ENCODE results near the gene DHRS2.

The DHRS2 gene

DNA sequence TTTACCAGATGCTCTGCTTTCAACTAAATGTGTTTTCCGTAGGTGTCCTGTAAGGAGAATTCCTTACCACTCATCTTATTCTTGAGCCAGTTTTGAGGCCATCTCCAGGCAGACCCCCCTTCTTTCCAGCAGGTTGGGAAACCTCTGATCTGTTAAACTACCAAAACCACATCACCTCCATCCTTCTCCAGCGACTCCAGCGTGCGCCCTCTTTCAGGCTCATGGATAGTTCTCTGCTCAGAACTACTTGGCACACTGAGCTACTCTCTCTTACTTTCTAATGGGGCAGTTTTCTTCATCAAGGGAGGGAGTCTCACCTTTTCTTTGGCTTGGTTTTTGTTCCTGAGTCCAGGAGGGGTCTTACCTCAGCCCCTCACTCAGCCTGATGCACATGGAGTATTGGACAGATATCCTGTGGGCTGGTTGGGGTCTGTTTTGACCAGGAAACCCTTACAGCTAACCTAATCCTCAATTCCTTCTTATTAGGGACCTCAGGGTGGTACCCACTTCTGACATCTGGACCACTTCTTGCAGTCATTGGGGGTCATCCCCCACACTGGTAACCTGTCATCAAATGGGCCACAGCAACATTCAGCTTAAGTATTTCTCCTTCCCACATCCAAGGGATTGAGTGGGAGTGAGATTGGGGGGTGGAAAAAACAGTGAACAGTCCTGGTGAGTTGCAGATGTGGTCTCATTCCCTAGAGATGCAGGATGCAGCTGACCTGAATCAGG, 5.2 kb downstream of the DHRS2 start:
- TF ChIP-seq EZH2phosphoT487 (IDR thresholded peaks at IDR 0.05; ENCODE audit: low read depth), result no peak
- TF ChIP-seq, protein P1, sequence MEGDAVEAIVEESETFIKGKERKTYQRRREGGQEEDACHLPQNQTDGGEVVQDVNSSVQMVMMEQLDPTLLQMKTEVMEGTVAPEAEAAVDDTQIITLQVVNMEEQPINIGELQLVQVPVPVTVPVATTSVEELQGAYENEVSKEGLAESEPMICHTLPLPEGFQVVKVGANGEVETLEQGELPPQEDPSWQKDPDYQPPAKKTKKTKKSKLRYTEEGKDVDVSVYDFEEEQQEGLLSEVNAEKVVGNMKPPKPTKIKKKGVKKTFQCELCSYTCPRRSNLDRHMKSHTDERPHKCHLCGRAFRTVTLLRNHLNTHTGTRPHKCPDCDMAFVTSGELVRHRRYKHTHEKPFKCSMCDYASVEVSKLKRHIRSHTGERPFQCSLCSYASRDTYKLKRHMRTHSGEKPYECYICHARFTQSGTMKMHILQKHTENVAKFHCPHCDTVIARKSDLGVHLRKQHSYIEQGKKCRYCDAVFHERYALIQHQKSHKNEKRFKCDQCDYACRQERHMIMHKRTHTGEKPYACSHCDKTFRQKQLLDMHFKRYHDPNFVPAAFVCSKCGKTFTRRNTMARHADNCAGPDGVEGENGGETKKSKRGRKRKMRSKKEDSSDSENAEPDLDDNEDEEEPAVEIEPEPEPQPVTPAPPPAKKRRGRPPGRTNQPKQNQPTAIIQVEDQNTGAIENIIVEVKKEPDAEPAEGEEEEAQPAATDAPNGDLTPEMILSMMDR (IDR thresholded peaks at IDR 0.05; ENCODE audit: low read depth, low read length), result no peak
- Histone ChIP-seq H4K20me1 (ENCODE audit: insufficient read depth, low read length) (no peaks in the 10 kb centered on the region), H3K79me2 (ENCODE audit: low read length) (no peaks in the 10 kb centered on the region), H3K27me3 (ENCODE audit: low read depth, low read length) (no peaks in the 10 kb centered on the region), H3K9ac (ENCODE audit: low read length) (no peak overlapping the region), H2AFZ (ENCODE audit: low read depth, low read length) (no peak overlapping the region), H3K36me3 (replicated peaks; ENCODE audit: low read depth, low read length) (no peaks in the 10 kb centered on the region), H3K4me2 (ENCODE audit: low read length) (no peak overlapping the region), H3K27ac (ENCODE audit: low read length) (no peak overlapping the region), H3K4me1 (ENCODE audit: low read length) (no peaks in the 10 kb centered on the region), H3K4me3 (ENCODE audit: low read length) (no peak overlapping the region), H3K9me3 (ENCODE audit: insufficient read depth, low read length) (no peaks in the 10 kb centered on the region)

DNA sequence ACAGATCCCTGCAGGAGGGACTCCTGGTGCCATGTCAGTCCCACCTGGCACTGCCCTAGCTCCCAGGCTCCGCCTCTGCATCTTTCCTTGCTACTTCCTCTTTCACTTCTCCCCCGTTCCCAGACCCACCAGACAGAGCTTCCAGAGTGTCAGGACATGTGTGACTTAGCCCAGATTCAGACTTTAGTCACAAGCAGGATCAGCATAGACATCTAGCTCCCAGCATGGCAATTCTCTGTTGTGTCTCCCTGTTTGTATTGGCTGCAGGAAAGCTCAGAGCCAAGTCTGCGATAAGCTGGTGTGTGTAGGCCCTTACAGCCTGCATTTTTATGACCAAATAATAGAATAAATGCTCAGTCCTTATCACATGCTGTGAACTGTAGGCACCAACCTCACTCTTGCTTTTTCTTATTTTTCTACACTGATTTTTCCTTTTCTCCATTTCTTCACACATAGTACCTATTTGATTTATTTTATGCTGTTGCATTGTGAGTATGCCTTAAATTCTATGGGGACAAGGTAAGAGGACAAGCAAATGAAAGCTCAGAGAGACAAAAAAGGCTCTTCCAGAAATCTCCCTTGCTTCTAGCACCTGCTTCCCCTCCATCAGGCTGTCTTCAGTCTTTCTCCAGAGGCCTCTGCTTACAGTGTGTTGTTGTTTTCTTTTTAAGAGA, 5.9 kb downstream of the DHRS2 start:
- Histone ChIP-seq H3K9me3 (ENCODE audit: insufficient read depth, low read length) (no peaks in the 10 kb centered on the region), H3K27ac (ENCODE audit: low read length) (no peak overlapping the region), H3K4me3 (ENCODE audit: low read length) (no peak overlapping the region), H3K79me2 (ENCODE audit: low read length) (no peaks in the 10 kb centered on the region), H3K27me3 (ENCODE audit: low read depth, low read length) (no peaks in the 10 kb centered on the region), H3K4me2 (ENCODE audit: low read length) (no peak overlapping the region), H4K20me1 (ENCODE audit: insufficient read depth, low read length) (no peaks in the 10 kb centered on the region), H3K4me1 (ENCODE audit: low read length) (no peaks in the 10 kb centered on the region), H3K36me3 (replicated peaks; ENCODE audit: low read depth, low read length) (no peaks in the 10 kb centered on the region), H3K9ac (ENCODE audit: low read length) (no peak overlapping the region), H2AFZ (ENCODE audit: low read depth, low read length) (no peak overlapping the region)
- TF ChIP-seq, protein P1 (IDR thresholded peaks at IDR 0.05; ENCODE audit: low read depth, low read length), result no peak
- TF ChIP-seq EZH2phosphoT487 (IDR thresholded peaks at IDR 0.05; ENCODE audit: low read depth), result no peak

DNA sequence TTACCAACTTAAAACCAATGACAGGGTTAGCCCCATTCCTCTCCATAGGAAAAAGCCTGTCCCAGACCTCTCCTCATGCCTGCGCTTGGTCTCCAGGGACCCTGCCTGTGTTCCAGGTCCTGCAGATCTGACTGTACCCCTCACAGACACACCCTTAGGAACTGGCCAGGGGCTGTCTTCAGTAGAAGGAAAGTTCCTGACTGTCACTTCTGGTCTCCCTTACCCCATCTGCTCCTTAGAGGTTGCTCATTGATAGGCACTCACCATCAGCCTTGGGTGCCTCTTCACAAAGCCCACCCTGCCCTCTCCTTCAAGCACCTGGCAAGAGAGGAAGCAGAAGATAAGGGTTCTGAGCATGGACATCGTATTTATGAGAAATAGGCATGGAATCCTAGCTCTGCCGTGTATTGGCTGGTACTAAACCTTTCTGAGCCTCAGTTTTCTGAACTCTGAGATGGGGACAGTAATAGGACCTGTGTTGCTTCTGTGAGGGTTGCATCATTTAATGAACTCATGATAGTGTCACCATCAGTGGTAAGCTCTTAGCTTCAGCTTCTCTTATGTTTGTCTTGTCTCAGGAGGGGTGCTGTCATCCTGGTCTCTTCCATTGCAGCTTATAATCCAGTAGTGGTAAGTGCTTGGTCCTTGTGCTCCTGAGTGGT, 7.5 kb downstream of the DHRS2 start:
- no peaks in the 10 kb centered on the region for H3K4me1 ChIP-seq (ENCODE audit: low read length)
- no peaks in the 10 kb centered on the region; the same call in 1 of the 2 replicates for H3K27me3 ChIP-seq (ENCODE audit: low read depth, low read length)
- no peaks in the 10 kb centered on the region for H3K9me3 ChIP-seq (ENCODE audit: insufficient read depth, low read length)
- no peak overlapping the region for H3K4me2 ChIP-seq (ENCODE audit: low read length)
- no peaks in the 10 kb centered on the region for H3K79me2 ChIP-seq (ENCODE audit: low read length)
- no peak overlapping the region for H2AFZ ChIP-seq (ENCODE audit: low read depth, low read length)
- no peaks in the 10 kb centered on the region for H4K20me1 ChIP-seq (ENCODE audit: insufficient read depth, low read length)
- no peaks in the 10 kb centered on the region for H3K36me3 ChIP-seq (replicated peaks; ENCODE audit: low read depth, low read length)
- no peak overlapping the region for H3K9ac ChIP-seq (ENCODE audit: low read length)
- TF ChIP-seq EZH2phosphoT487 (IDR thresholded peaks at IDR 0.05; ENCODE audit: low read depth), result no peak
- TF ChIP-seq, protein P1 (IDR thresholded peaks at IDR 0.05; ENCODE audit: low read depth, low read length), result no peak
- no peak overlapping the region for H3K4me3 ChIP-seq (ENCODE audit: low read length)
- no peak overlapping the region for H3K27ac ChIP-seq (ENCODE audit: low read length)

Measured in OCI-LY3 (cell line).